HPDE6-E6E7 (cell line): ENCODE results near the gene GRSF1.
"Not testable (repeated sequence)": the region's sequence is repeated elsewhere in the genome, so short reads cannot be mapped to it uniquely, and the experiment has no call there.

Source experiments
- DNase-seq: peaks from one replicate; pipeline ENCODE4 v3.0.0; 2011; ENCODE audit warnings: missing footprints; ENCODE audit errors: extremely low spot score

GRSF1 gene

DNA sequence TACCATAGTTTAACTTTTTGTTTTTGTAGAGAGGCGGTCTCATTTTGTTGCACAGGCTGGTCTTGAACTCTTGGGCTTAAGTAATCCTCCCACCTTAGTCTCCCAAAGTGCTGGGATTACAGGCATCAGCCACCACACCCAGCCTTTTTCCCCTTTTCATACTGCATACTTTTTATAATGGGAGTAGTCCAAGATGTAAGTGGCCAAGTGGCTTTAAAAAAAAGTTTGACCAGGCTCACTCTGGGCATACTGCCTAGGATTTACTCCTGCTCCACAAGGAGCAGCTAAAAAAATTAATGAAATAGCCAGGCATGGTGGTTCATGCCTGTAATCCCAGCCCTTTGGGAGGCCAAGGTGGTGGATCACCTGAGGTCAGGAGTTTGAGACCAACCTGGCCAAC, 6.0 kb downstream of the GRSF1 start:
- DNase-seq = no peak

DNA sequence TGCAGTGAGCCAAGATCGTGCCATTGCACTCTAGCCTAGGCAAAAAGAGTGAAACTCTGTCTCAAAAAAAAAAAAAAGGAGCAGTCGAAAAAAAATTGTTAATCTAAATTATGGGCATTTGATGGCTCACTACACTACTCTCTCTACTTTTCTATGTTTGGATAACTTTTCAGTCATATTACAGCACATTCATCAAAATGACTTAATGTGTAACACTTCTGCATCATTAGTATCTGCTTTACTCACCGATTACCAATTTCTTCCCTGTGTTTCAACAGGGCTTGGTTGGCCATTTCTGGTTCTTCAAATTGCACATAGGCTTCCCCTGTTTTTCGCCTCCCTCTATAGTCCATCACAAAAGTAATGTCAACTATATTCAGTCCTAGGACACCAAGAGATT, 8.4 kb downstream of the GRSF1 start:
- no peak for DNase-seq

DNA sequence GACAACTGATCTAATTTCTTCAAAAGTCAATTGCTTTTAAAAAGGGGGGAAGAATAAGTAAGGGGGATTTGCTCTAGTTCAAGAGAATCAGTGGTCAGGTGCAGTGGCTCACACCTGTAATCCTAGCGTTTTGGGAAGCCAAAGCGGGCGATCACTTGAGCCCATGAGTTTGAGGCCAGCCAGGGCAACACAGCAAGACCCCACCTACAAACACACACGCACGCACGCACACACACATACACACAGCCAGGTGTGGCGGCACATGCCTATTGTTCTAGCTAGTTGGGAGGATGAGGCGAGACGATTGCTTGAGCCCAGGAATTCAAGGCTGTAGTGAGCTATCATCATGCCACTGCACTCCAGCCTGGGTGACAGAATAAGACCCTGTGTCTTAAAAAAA, 9.6 kb downstream of the GRSF1 start:
- DNase-seq = no peak

DNA sequence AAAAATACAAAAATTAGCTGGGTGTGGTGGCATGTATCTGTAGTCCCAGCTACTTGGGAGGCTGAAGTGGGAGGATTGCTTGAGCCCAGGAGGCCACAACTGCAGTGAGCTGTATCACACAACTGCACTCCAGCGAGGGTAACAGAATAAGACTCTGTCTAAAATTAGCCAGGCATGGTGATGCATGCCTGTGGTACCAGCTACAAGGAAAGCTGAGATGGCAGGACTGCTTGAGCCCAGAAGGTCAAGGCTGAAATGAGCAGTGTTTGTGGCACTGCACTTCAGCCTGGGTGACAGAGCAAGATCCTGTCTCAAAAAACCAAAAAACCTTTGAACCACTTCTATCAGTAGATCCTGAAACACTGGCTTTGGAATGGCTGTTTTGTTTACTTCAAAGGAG, 10.2 kb downstream of the GRSF1 start:
- DNase-seq = no peak

DNA sequence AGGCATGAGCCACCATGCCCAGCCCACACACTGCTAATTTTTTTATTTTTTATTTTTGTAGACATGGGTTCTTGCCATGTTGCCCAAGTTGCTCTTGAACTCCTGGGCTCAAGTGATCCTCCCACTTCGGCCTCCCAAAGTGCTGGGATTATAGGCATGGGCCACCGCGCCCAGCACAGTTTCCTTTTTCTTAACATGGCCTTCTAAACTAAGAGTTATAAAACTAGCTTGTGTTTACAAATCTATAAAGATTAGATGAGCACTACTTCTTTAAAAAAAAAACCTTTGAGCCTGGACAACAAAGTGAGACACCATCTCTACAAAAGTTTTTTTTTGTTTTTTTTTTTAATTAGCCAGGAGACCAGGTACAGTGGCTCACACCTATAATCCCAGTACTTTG, 10.7 kb downstream of the GRSF1 start:
- DNase-seq = no peak

DNA sequence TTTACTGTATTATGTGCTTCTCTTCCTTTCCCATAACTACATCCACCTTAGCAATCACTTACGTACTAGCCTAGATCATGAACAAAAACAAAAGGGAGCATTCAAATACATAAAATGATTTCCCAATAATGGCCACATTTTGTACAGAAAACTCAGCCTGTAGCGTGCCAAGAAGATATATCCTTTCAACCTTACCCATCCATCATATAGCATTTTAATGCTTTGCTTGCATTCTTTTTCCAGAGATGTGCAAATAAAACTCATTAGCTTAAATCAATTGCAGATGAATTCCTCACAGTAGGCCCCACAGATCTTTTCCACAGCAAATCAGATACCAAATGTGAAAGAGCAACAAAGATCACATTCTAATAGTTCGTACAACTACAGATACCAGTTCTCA, 20.8 kb downstream of the GRSF1 start:
- DNase-seq = no peak

DNA sequence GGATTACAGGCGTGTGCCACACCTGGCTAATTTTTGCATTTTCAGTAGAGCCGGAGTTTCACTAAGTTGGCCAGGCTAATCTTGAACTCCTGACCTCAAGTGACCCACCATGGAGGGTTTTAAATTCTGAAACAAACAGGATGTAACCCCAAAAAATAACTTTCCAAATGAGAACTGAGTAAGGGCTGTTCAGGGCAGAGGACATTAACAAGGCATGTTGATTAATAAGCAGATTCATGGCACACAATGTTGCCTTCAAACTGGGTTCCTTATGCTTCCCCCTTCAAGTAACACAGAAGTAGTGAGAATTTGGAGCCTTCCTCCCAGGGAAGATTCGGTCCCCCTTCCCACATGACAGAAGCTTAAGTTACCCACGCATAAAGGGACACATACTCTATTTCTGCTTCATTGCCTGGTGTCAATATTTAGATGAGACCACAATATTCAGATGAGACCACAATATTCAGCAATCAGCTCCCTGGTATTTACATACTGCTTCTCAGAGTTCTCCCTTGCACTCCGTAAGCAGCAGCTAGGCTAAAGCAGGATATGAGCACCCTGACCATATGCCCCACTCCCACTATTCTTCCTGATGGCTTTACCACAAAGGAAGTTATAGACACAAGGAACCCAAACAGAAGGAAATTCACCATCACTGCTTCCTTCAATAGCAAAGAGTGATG, 21.4 kb downstream of the GRSF1 start:
- DNase-seq = no peak

DNA sequence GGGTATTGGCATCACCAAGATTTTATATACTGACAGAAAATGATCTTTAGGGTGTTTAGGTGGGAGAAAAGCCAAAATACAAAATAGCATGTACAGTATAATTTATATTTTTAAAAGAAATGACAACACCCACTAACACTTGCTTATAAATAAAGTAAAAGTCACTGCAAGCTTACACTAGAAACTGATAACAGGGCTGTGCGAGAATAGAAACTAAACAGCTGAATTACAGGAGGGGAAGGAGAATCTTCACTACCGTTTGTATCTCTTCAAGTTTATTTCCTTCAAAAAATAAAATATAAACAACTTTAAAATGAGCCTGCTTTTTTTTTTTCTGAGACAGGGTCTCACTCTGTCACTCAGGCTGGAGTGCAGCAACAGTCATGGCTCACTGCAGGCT, 22.8 kb downstream of the GRSF1 start:
- DNase-seq = no peak

DNA sequence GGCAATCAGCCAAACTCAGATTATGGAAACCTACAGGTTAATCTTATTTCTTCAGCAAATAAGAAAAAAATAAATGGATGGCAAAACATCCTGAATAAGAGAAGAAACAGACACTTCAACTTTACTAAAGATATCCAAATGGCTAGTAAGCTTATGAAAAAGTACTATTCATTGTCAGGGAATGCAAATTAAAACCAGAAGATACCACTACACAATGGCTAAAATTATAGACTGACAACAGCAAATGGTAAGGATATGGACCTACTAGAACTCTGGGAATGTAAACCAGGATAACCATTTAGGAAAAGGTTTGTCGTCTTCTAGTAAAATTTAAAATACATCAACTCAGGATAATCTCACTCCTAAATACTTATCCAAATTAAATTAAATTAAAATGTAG, 24.3 kb downstream of the GRSF1 start:
- no peak for DNase-seq

DNA sequence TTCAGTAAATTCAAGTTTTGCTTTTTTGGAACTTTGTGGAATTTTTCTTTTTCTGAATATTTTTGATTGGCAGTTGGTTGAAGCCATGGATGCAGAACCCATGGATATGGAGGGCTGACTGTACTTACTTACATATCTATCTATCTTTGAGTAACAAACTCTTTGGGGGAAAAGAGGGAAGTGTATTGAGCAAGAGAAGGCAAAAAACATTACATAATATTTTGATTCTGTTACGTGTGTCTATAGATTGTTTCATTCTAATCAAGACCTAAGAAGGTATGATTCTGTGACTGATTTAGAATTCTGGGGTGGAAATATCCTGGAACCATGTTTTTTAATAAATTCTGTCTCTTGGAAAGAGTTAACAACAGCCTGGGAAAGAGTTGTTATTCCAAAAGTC, 31.5 kb downstream of the GRSF1 start:
- DNase-seq = no peak

DNA sequence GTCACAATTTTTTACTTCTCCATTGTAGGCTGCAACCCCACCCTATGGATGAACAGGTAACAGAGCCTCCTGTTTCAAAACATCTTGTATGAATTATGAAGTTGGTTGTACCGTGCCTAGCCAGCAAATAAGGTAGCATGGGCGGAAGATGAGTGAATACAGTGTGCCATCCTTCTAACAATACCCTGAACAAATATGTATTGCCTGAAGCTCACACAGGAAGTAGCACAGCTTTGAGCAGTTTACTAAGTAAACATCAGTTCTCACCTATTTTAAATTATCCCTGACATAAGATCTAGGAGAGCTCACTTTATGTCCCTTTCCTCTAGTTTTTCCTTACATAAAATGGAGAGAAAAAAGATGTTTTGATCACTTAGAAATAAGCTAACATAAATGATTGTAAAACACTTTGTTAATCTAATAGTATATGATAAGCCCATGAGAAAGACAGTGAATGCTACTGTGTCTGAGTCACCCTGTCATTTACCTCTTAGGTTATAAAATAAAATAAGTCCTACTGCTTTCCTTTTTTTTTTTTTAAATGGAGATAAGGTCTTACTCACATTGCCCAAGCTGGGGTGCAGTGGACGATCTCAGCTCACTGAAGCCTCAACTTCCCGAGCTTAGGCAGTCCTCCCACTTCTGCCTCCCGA, 36.6 kb downstream of the GRSF1 start:
- no peak for DNase-seq

DNA sequence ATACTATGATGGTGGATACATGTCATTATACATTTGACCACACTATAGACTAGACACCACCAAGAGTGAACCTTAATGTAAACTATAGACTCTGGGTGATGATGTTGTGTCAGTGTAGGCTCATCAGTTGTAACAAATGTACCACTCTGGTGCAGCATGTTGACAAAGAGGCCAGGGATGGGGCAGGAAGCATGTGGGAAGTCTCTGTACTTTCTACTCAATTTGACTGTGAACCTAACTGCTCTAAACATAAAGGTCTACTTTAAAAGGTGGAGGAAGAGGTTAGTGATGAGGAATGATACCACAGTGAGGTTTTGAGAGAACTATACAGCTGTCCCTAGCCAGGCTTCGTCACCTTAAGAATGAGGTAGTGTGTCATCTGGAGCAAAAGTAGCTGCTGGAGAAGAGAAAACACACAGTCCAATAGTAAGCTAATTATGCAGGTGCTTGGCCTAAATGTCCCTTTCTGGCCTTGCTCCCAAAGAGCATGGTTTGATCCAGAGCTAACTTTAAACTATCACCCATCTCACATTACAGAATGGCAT, 38.4 kb downstream of the GRSF1 start:
- no peak for DNase-seq

DNA sequence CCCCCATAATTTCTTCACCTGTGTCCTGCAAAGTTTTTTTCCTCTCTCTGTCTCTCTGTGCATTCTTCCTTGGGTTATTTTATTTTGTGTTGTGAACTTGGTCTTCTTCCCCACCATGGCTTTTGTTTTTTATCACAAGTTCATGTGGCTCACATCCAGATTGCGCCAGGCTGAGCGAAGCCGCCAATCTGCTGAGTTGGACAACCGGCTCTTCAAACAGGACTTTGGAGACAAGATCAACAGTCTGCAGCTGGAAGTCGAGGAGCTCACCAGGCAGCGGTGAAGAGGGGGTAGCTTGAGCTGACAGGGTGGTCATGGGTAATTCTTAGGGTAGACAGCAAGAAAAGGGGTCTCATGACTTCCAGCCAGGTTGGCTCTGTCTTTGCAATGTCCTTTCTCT, 46.1 kb downstream of the GRSF1 start:
- DNase-seq = no peak

DNA sequence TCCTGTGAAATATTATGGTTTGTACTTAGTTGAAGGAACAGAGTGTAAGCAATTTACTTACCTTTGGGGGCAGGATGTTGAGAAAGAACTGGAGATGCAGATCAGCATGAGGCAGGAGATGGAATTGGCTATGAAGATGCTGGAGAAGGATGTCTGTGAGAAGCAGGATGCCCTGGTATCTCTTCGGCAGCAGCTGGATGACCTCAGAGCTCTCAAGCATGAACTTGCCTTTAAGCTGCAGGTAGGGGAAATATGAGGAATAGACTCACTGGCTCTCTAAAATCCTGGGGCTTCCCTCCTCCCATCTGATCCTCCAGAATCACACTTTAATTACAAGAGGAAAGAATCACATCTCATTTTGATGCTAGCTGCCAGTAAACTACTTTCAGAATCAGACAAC, 51.0 kb downstream of the GRSF1 start:
- DNase-seq = no peak

DNA sequence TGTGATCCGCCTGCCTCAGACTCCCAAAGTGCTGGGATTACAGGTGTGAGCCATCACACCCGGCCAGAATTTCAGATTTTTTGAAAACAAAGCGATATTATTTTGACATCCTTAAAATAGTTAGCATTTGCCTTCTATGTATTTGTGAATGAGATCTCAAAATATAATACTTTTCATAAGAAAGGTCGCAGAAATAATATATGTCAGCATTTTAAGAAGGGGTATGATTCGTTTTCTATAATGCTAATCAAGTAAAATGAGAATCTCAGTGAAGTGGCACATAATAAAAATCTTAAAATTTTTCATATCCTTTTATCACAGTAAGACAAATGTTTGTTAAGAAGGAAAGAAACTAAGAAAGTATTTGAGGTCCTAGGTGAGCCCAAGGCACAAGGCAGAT, 52.2 kb downstream of the GRSF1 start:
- no peak for DNase-seq

DNA sequence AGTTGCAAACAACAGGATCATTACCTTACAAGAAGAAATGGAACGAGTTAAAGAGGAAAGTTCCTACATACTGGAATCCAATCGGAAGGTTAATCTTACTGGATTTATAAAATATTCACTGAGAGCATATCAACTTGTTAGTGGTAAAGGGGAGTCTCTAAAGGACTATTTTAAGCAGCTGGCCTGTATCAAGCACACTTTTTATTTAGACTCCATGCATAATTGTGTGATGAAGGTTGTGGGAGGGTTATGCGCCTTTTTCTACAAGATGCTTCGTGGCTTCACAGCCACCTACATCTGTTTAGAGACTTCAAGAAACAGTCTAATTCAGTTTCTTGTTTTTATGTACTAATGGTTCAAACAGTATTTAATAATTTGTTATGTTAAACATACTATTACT, 56.6 kb downstream of the GRSF1 start:
- no peak for DNase-seq

DNA sequence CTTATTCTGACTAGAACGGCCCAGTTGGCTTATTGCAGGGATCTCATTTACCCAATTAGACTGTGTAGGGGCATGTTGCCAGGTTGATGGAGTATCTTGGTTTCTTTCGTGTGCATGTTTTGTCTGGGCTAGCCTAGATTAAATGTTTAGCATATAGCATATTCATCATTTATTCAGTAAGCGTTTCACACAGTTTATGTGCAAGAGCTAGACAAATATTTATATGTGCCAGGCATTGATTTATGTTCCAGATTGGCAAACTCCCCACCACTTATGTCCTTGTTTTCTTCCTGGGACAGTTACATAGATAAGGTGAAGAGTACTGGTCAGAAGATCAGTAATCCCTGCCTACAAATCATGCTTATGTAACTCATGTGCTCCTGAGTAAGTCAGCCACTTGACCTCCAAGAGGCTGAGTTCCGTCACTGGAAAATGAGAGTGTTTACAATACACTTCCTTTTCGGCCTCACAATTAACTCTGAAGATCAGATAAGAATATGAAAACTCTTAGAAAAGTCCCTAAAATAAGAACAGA, 60.7 kb downstream of the GRSF1 start:
- DNase-seq = no peak

DNA sequence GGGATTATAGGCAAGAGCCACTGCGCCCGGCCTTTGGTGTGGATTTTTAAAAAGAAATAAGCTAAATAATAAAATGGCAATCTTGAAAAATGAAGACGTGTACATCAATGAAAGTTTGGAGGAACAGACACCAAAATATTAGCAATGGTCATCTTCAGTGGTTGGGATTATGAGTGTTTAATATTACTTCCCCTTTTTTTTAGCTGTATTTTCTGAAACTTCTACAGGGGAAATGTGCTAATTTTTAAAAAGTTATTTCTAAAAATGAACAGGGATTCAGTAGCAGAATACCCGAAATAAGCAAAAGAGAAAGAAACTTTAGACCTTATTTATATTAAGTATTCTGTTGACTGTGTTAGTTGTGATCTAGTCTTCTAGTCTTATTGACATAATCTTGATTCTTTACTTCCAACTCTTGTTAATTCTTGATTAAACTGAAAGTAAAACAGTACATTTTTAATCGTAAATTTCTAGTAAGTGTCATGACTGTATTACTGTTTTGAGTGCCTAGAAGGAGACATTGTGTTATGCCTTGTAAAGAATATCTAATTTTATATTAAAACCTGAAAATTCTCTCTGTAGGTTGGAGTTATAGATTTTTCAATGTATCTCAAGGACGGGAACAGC, 66.6 kb downstream of the GRSF1 start:
- DNase-seq = no peak

DNA sequence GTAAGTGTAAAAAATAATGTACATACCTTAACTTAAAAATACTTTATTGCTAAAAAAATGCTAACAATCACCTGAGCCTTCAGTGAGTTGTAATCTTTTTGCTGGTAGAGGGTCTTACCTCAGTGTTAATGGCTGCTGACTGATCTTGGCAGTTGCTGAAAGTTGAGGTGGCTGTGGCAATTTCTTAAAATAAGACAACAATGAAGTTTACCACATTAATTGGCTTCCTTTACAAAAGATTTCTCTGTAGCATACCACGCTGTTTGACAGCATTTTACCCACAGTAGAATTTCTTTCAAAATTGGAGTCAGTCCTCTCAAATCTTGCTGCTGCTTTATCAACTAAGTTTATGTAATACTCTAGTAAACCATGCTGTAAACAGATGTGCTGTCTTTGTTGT, 70.3 kb downstream of the GRSF1 start:
- DNase-seq = not testable (repeated sequence)

DNA sequence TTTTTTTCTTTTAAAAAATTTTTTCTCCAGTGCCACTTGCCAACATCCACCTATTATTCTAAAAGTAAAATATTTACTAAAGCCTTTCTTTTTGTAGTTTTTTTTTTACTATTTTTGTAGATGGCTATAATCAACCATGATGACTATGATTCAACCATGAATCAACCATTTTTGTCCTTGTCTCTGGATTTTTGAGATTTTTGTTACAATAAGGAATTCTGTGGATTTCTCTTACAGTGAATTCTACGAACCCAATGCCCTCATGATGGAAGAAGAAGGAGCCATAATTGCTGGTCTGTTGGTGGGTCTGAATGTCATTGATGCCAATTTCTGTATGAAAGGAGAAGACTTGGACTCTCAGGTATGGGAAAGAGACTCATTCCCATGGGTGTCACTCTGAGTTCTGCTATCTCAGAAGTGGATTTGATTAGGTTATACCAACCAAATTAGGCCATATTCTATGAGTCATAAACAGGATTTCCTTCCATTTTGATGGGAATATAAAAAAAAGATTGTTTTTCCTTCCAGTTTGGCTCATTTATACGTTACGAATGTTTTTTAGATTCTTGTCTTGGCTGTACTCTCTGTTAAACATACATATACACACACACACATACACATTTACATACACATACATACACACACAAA, 71.3 kb downstream of the GRSF1 start:
- no peak for DNase-seq
